HG03565 (cell line): ENCODE measurements around the gene PRKAG1.

Experiments
- ATAC-seq: cut with Tn5 transposase; IDR thresholded peaks from one replicate; pipeline ENCODE4 v1.9.1; 2021; ENCODE audit warnings: mild to moderate bottlenecking, moderate library complexity; ENCODE audit not compliant: unreplicated experiment

Gene PRKAG1

GRCh38 chr12:49015196-49015595 lies 3.4 kb downstream of the PRKAG1 start:
- ATAC-seq = no peak

- no peak for ATAC-seq
These were observed 4.0 kb downstream of the PRKAG1 start for GRCh38 chr12:49014547-49014946.

- ATAC-seq = no peak
These were observed 5.1 kb downstream of the PRKAG1 start for GRCh38 chr12:49013428-49013827.

DNA sequence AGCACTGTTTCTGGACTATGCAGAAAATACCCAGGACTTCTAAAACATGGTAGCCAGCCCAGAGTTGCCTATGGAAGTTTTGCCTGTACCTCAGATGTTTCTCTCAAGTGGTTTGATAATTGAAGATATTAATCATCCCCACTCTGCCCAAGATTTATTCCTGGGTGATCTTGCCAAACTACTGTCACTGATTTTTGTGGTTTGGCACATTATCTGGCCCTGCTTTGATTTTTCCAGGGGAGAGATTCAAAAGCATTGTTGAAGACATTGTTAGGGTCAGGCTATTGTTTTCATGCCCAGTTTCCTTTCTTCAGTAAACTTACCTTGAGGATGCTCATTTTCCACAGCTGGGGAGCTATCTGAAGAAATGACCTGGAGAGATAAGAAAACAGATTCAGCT lies 5.8 kb downstream of the PRKAG1 start:
- ATAC-seq = no peak

DNA sequence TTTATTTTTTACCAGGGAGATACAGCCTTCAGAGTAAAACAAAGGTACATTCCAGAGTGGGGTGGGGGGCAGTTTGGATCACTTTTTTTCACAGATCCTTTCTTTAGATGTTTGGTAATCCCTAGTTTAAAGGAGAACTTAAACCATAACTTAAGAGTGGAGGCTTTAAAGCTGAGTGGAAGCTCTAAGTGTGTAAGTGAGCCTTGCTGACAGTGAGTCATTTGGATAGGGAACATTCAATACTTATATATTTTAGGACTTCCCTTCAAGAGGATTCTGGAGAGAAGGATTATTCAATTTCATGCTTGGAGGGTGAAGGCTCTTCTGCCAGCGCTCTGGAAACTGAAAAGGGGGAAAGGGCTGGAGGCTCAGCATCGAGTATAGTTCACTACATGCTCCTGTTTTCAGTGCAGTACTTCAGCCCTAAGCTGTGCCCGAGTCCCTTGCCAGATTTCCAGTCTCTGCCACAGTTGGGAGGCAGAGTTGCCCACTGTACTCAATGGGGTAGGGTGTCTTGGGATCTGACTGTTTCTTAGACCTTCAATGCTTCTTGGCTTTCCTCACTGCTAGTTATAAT lies 8.4 kb downstream of the PRKAG1 start:
- ATAC-seq = no peak

DNA sequence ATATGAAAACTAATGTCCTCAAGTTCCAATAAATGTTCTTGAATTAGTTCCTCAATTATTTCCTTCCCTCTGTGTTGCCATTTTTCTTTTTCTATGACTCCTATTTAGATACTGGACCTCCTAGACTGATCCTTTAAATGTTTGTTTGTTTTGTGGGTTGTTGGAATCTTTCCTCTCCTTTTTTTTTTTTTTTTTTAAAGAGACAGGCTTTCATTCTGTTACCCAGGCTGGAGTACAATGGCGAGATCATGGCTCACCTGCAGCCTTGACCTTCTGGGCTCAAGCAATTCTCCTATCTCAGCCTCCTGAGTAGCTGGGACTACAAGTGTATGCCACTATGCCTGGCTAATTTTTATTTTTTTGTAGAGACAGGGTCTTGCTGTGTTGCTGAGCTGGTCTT lies 9.6 kb downstream of the PRKAG1 start:
- no peak for ATAC-seq

- no peak for ATAC-seq
These were observed 18.2 kb downstream of the PRKAG1 start for GRCh38 chr12:49000346-49000745.

- peak; percentile 31 for ATAC-seq
These were observed 19.0 kb downstream of the PRKAG1 start, which contains the start of gene DDN for GRCh38 chr12:48999371-49000131. Gene DDN (minus strand): TSS chr12:48999375. CDS start chr12:48999287, 88 bp downstream.

DNA sequence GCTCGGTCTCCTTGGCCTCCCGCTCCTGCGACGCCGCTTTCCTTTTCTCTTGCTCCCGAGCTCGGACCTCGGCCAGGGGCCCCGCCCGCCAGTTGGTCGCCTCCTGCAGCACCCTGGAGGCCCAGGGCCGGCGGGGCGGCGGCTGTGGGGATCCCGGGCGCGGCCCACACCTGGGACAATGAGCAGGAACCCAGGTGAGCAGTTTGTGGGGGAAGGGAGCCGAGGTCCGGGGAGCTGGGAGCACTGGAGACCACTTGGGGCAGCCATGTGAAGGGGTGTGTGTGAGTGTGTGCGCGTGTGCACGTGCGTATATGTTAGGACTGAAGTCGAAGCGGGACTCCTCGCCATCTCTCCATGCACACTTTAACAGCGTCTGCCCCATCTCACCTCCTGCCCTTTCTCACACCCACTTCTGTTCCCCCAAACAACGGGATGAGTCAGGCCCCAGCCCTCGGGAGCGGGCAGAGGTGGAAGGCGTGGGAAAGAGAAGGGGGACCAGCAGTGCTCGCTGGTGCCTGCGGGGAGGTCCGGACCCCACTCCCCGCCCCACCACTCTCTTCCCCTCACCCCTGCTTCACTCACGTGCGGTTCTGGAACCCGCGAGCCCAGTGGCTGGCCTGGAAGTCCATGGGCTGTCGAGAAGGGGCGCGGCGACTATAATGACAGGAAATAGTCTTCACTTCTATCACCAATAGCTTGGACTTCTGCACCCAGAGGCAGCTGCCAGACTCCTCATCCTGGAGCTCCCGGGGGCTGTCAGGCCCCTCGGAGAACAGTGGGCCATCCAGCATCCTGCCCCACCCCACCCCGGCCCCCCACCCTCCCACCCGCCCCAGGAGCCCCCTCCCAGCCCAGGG lies 19.9 kb downstream of the PRKAG1 start:
- peak; percentile 9 for ATAC-seq

GRCh38 chr12:48997719-48998496 lies 20.7 kb downstream of the PRKAG1 start:
- peak; percentile 27 for ATAC-seq

GRCh38 chr12:48996794-48997718 lies 21.5 kb downstream of the PRKAG1 start:
- no peak for ATAC-seq

DNA sequence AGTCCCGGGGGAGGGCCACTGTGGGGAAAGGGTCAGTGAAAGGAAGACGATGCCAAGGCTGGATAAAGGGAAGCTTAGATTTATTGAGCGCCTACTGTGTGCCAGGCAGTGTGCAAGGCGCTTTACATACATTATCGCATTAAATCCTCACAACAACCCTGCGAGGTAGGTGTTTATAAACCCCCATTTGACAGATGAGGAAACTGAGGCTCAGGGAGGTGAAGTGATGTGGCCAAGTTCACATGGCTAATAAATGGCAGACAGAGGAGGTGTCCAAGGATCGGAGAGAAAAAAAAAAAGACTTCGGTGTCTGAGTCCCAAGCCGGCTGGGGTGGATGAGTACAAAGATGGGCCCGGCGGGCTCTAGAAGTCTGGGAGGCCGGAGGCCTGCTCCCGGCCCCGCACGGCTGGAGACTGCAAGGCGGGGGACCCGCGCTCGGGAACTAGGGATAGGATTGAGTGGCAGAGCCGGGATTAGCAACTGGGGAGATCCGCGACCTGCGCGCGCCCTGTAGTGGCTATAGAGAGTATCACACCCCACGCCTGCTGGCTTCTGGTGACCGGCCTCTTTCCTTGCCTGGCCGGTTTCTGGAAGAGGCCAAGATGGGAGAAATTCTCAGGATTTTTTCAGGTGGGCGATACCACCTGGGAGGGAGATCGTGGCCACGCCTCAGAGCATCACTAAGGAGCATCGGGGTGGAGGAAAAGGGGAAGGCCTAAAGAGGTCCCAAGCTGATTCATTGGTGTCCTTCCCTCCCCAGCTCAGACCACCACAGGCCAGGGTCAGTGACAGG lies 23.3 kb downstream of the PRKAG1 start:
- no peak for ATAC-seq

GRCh38 chr12:48994224-48995085 lies 24.1 kb downstream of the PRKAG1 start:
- no peak for ATAC-seq

GRCh38 chr12:48993787-48994186 lies 24.8 kb downstream of the PRKAG1 start:
- no peak for ATAC-seq

GRCh38 chr12:48991247-48992050 lies 27.1 kb downstream of the PRKAG1 start:
- ATAC-seq = no peak

DNA sequence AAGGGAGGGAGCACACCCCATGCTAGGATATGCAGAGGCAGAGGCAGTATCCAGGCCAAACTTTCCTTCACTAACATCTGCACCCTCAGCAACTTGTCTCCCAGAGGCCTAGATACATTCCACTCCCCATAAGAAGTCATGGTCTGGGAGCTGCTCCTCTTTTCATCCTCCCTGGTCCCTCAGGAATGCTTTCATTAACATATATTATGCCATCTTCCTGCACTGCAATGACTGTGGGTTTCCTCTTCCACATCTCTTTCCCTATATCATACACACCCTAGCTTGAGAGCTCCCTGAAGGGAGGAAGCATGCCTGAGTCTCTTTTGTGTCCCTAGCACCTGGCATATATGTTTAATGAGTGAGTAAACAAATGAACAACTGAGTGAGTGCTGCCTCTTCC lies 28.0 kb downstream of the PRKAG1 start:
- ATAC-seq = no peak

DNA sequence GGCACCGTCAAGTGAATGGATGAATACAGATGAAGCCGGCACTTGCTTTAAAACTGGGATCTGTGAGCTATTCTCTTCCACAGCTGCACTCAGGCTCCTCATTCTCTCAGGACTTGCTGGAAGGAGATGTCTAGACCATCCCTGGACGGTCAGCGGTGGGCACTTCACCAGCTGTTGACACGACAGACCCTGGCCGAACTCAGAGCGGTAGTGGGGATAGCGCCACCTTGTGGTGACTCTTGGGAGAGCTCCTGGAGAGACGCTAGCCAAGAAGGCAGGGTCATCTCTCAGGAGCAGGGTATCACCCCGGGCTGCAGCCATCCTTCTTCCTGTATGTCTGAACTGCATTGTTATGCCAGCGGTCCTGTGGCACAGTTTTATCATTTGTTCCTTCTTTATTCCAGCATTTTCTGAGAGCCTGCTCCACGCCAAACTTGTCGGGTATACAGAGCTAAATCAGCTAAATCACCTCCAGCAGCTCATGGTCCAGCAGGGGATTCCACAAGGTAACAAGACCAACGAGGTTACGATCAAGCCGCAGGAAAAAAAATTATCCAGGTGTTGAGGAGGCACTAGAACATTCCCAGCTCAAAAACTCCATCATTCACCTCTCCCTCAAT lies 30.4 kb downstream of the PRKAG1 start:
- ATAC-seq = no peak
